ENCODE measurements around the gene CDYL. TPM values are rescaled to one million over a fixed set of nuclear protein-coding genes. Genes with fewer than 3 reads are reported as not detected.

The CDYL gene
- polyA plus RNA-seq, 1 experiment = 26.6 TPM

- no peak overlapping the region for H3K27ac ChIP-seq (ENCODE audit: low read depth, low read length)
Measured at GRCh38 chr6:4958624-4959023, 182.4 kb downstream of the CDYL start.

DNA sequence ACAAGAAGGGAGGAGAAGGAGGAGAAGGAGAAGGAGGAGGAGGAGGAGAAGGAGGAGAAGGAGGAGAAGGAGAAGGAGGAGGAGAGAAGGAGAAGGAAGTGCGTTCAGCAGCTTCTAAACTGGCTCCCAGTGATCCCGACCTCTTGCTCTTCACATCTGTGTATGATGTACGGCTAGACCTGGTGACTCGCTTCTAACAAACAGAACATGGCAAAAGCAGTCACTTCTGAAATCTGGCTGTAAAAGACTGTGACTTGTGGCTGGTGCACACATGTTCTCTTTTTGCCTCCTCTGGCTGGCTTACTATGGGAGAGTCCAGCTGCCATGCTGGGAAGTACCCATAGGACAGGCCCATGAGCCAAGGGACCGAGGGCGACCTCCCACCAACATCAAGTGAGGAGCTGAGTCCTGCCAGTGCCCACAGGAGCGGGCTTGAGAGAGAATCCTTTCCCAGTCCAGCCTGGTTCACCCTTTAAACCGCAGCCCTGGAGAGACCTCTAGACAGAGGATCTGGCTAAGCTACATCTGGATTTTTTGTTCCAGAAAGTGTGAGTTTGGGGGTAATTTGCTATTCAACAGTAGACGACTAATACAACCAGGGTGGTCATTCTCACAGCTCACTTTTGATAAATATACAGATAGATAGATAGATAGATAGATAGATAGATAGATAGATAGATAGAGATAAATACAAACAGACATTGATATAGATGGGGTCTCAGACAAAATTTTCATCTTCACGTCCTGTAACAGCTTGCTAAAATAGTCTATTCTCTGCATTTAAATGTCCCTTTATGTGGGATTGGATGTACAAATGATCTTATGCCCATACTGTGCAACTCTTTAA lies 185.3 kb downstream of the CDYL start:
- TF ChIP-seq CTCF (IDR thresholded peaks at IDR 0.05; ENCODE audit: low read depth, low read length) = no peak
- no peak for DNase-seq (ENCODE audit: low read depth, low spot score)
- Histone ChIP-seq H3K27ac (ENCODE audit: low read depth, low read length) (no peak overlapping the region), H3K9me3 (ENCODE audit: control insufficient read depth, insufficient read depth, low read length) (no peaks in the 10 kb centered on the region), H3K27me3 (ENCODE audit: control insufficient read depth, insufficient read depth, low read length) (no peaks in the 10 kb centered on the region), H3K4me3 (ENCODE audit: low read depth, low read length) (no peak overlapping the region)
- POLR2A ChIA-PET = no interaction called here
- CTCF ChIA-PET = no interaction called here

More at GRCh38 chr6:4958624-4959023, 182.4 kb downstream of the CDYL start:
- no peak for TF ChIP-seq CTCF (IDR thresholded peaks at IDR 0.05; ENCODE audit: low read depth, low read length)
- H3K9me3 ChIP-seq (ENCODE audit: control insufficient read depth, insufficient read depth, low read length) = no peaks in the 10 kb centered on the region
- H3K4me3 ChIP-seq (ENCODE audit: low read depth, low read length) = no peak overlapping the region
- ChIA-PET CTCF (no interaction called here), POLR2A (no interaction called here)
- no peaks in the 10 kb centered on the region for H3K27me3 ChIP-seq (ENCODE audit: control insufficient read depth, insufficient read depth, low read length)
- no peak for DNase-seq (ENCODE audit: low read depth, low spot score)

- DNase-seq (ENCODE audit: low read depth, low spot score) = no peak
- ChIA-PET CTCF (interaction anchor here (0.6 kb wide), 2 partner anchors 87 to 155 kb away, joined by 3 read pairs; no protein-coding TSS in a partner anchor), POLR2A (no interaction called here)
- no peak for TF ChIP-seq CTCF (IDR thresholded peaks at IDR 0.05; ENCODE audit: low read depth, low read length)
- Histone ChIP-seq H3K27me3 (ENCODE audit: control insufficient read depth, insufficient read depth, low read length) (no peaks in the 10 kb centered on the region), H3K4me3 (ENCODE audit: low read depth, low read length) (no peak overlapping the region), H3K27ac (ENCODE audit: low read depth, low read length) (no peak overlapping the region), H3K9me3 (ENCODE audit: control insufficient read depth, insufficient read depth, low read length) (no peaks in the 10 kb centered on the region)
Measured at GRCh38 chr6:4962905-4963304, 186.7 kb downstream of the CDYL start.

GRCh38 chr6:4964675-4965561 lies 188.7 kb downstream of the CDYL start:
- Histone ChIP-seq H3K27me3 (ENCODE audit: control insufficient read depth, insufficient read depth, low read length) (peaks cover 3% of the 10 kb centered on the region), H3K4me3 (ENCODE audit: low read depth, low read length) (no peak overlapping the region), H3K27ac (ENCODE audit: low read depth, low read length) (no peak overlapping the region), H3K9me3 (ENCODE audit: control insufficient read depth, insufficient read depth, low read length) (no peaks in the 10 kb centered on the region)
- TF ChIP-seq CTCF (IDR thresholded peaks at IDR 0.05; ENCODE audit: low read depth, low read length) = no peak
- ChIA-PET POLR2A (no interaction called here), CTCF (no interaction called here)
- DNase-seq (ENCODE audit: low read depth, low spot score) = no peak

Measured in AG04450 (cell line).